Right lobe of liver (tissue), 6 donors: ENCODE results near the gene TCOF1. TPM values are rescaled to one million over a fixed set of nuclear protein-coding genes. Genes with fewer than 3 reads are reported as not detected.

ENCODE experiments used
- ATAC-seq, 4 donors: fragments of 200-7000 bp; cut with Tn5 transposase; one replicate each; pipeline ENCODE4 v1.9.1; 2020; ENCODE audit warnings: mild to moderate bottlenecking in 4 of 4, moderate library complexity in 4 of 4
- DNase-seq, 3 donors: peaks; one replicate each; pipeline ENCODE4 v3.0.0-alpha.2; 2020
- H3K27ac ChIP-seq, 3 donors: fragments of 200-600 bp; one replicate each; pipeline ENCODE4 v1.8.0; 2022
- H3K27me3 ChIP-seq, 2 donors: fragments of 200-600 bp; one replicate each; pipeline ENCODE4 v1.8.0; 2022
- H3K36me3 ChIP-seq, 4 donors: fragments of 200-600 bp; sonication (generic) in 1 of 4; one replicate each; pipeline versions ENCODE4 v1.5.1 to v1.8.0; 2017 to 2022; ENCODE audit warnings: control low read depth in 1 of 4
- H3K4me1 ChIP-seq, 4 donors: fragments of 200-600 bp; sonication (generic) in 1 of 4; one replicate each; pipeline versions ENCODE4 v1.5.1 to v1.8.0; 2017 to 2022; ENCODE audit warnings: control low read depth in 1 of 4
- H3K4me3 ChIP-seq, 3 donors: fragments of 200-600 bp; one replicate each; pipeline ENCODE4 v1.8.0; 2022
- H3K9me3 ChIP-seq, 4 donors: fragments of 200-600 bp; sonication (generic) in 1 of 4; one replicate each; pipeline versions ENCODE4 v1.5.1 to v1.8.0; 2017 to 2022; ENCODE audit warnings: control low read depth in 1 of 4
- CTCF ChIP-seq, 4 donors: fragments of 200-600 bp in 3 of 4; fragments of 450-650 bp in 1 of 4; IDR thresholded peaks; one replicate each; pipeline versions ENCODE4 v1.5.1 to v1.8.0; 2016 to 2022; ENCODE audit warnings: antibody characterized with exemption in 4 of 4, mild to moderate bottlenecking in 2 of 4
- POLR2A ChIP-seq: fragments of 450-650 bp; IDR thresholded peaks from one replicate; pipeline ENCODE4 v1.6.1; 2017; ENCODE audit warnings: antibody characterized with exemption, mild to moderate bottlenecking
- WGBS: methylation state at CpG from one replicate; pipeline ENCODE4 v1.1.6; 2018; ENCODE audit warnings: low coverage, low lambda C conversion rate; ENCODE audit not compliant: insufficient coverage; ENCODE audit errors: missing lambda C conversion rate; 5-methylcytosine and 5-hydroxymethylcytosine counted together
- intact Hi-C, 2 donors: fragments of 100-400 bp; cut with DNase I; formaldehyde crosslinking; loops; one replicate each; pipeline versions ENCODE4 v1.11.2 to v1.14.1; 2022
- total RNA-seq, 6 experiments: library from RNA; depleted of rRNA in 2 of 6; stranded (reverse); fragments of >200 nt in 2 of 6; fragmentation: NEBNext Ultra II Directional in 3 of 6; extraction: Animal tissue kit (Norgen Biotek cat#: 25700) in 3 of 6; gene quantifications; one replicate each; pipeline versions ENCODE4 v1.1.0 to v1.2.4, GENCODE V29; 2016 to 2023
- donor health status: DM: no; HTN: yes; CAD: no.
- donor health status: DM: no; HTN: no; CAD: no.
- donor health status: DM: no; HTN: no; CAD: no.
- donor health status: DM: no; HTN: yes; CAD: no.
- donor health status: DM: no; HTN: yes; CAD: no.

TCOF1 gene
- total RNA-seq, 6 experiments from 2014 or later = 6.7 to 12.0 (median 8.9) TPM

GRCh38 chr5:150436141-150436680, 78.7 kb downstream of the TCOF1 start:
- Histone ChIP-seq H3K4me1 (no peaks in the 10 kb centered on the region), H3K4me3 (no peak overlapping the region), H3K27me3 (no peaks in the 10 kb centered on the region), H3K27ac (no peak overlapping the region), H3K36me3 (no peaks in the 10 kb centered on the region), H3K9me3 (no peaks in the 10 kb centered on the region)
- TF ChIP-seq CTCF (IDR thresholded peaks at IDR 0.05) = peak; percentile 84 to 93 (median 90)
- TF ChIP-seq POLR2A = no peak
- peak; percentile 94 to 98 (median 96) for ATAC-seq
- intact Hi-C loops = no loop called here
- DNase-seq = peak; percentile 82 to 89 (median 88)
- WGBS = 20% methylated on average over 11 of the region's 13 CpGs

GRCh38 chr5:150438873-150439546, 81.5 kb downstream of the TCOF1 start:
- 46% methylated on average over 4 of the region's 4 CpGs for WGBS

GRCh38 chr5:150440948-150441812, 83.7 kb downstream of the TCOF1 start:
- peak in 1 of 3 donors; percentile 16 for DNase-seq
- H3K36me3 ChIP-seq = peaks cover 14 to 33% (median 23%) of the 10 kb centered on the region in 4 donors

More at GRCh38 chr5:150438873-150439546, 81.5 kb downstream of the TCOF1 start:
- H3K9me3 ChIP-seq = no peaks in the 10 kb centered on the region
- no peak overlapping the region for H3K27ac ChIP-seq
- H3K27me3 ChIP-seq = no peaks in the 10 kb centered on the region
- intact Hi-C loops = no loop called here
- TF ChIP-seq CTCF (IDR thresholded peaks at IDR 0.05) (peak; percentile 23 to 63 (median 57)), POLR2A (no peak)
- peak in 1 of 3 donors; percentile 40 for DNase-seq
- peak; percentile 43 to 59 (median 54) for ATAC-seq
- H3K4me3 ChIP-seq = no peak overlapping the region
- H3K36me3 ChIP-seq = peaks cover 4 to 11% (median 8%) of the 10 kb centered on the region in 4 donors
- no peaks in the 10 kb centered on the region for H3K4me1 ChIP-seq

More at GRCh38 chr5:150440948-150441812, 83.7 kb downstream of the TCOF1 start:
- peak in 1 of 4 donors; percentile 6 for ATAC-seq
- Histone ChIP-seq H3K27me3 (no peaks in the 10 kb centered on the region), H3K27ac (no peak overlapping the region), H3K4me3 (no peak overlapping the region), H3K4me1 (no peaks in the 10 kb centered on the region), H3K9me3 (no peaks in the 10 kb centered on the region)
- 94% methylated on average over 12 of the region's 12 CpGs for WGBS
- TF ChIP-seq CTCF (IDR thresholded peaks at IDR 0.05) (no peak), POLR2A (no peak)
- intact Hi-C loops = no loop called here
